Measurements from ENCODE around the gene SAMSN1. TPM values are rescaled to one million over a fixed set of nuclear protein-coding genes. Genes with fewer than 3 reads are reported as not detected.

SAMSN1 gene
- total and polyA plus RNA-seq, 2 of the 8 experiments (the other 6 are each of a cell fraction or from before 2014, with no cell fraction given): 0.50 to 3.0 TPM

DNA sequence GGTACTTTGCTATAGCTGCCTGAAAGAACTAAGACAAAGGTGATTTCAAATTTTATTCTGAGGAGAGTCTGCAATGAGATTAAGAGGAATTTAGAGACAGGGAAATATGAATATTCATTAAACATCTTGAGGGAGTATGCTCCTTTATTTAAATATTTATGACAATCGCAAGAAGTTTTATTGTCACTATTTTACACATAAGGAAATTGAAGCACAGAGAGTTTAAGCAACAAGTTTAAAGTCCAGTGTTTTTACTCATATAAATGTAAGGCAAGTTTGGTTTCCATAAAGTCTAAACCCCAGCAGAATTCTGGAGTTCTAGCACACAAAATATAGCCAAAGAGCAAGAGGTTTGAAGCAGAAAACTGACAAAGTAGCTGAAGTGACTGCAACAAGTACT is 49.3 kb upstream of the SAMSN1 start:
- Histone ChIP-seq H2BK120ac (replicated peaks; ENCODE audit: low read depth, low read length) (no peak overlapping the region), H2AFZ (ENCODE audit: low read length) (no peak overlapping the region), H2BK12ac (ENCODE audit: low read depth, low read length) (no peak overlapping the region), H3K27me3 (replicated peaks in 1 of 4; ENCODE audit: control insufficient read depth in 3 of 4, extremely low read depth in 1 of 4, insufficient read depth in 3 of 4, low read length in 3 of 4) (no peaks in the 10 kb centered on the region), H3K9ac (replicated peaks in 1 of 4; ENCODE audit: extremely low read depth in 1 of 4, low read depth in 3 of 4, low read length in 3 of 4) (no peak overlapping the region), H3K79me2 (ENCODE audit: control insufficient read depth in 1 of 2, insufficient read depth in 2 of 2, low read length in 2 of 2) (no peaks in the 10 kb centered on the region), H3K4ac (replicated peaks; ENCODE audit: insufficient read length, low read depth, low read length) (no peak overlapping the region), H2BK15ac (ENCODE audit: low read length) (no peak overlapping the region), H3K56ac (replicated peaks; ENCODE audit: insufficient read length, low read depth, low read length) (no peak overlapping the region), H2BK5ac (ENCODE audit: low read depth, low read length) (no peak overlapping the region), H4K91ac (replicated peaks; ENCODE audit: insufficient read length, low read length) (no peak overlapping the region), H4K8ac (ENCODE audit: extremely low read depth, insufficient read depth, low read length) (no peak overlapping the region), H3K23me2 (ENCODE audit: low read depth, low read length) (no peaks in the 10 kb centered on the region), H4K5ac (ENCODE audit: insufficient read length, low read depth, low read length) (no peak overlapping the region), H3K36me3 (ENCODE audit: control insufficient read depth in 2 of 4, insufficient read depth in 4 of 4, low read length in 3 of 4) (no peaks in the 10 kb centered on the region; a peak in 1 of 8 replicates), H3K14ac (ENCODE audit: insufficient read length) (no peak overlapping the region), H3K23ac (ENCODE audit: insufficient read length) (no peak overlapping the region), H2AK5ac (ENCODE audit: low read depth, low read length) (no peak overlapping the region), H3K18ac (ENCODE audit: extremely low read depth, low read length) (no peak overlapping the region), H3K27ac (ENCODE audit: low read depth, low read length) (no peak overlapping the region), H3K4me2 (ENCODE audit: insufficient read depth in 1 of 2, low read depth in 2 of 2, low read length in 2 of 2) (no peak overlapping the region), H2BK20ac (ENCODE audit: low read length) (no peak overlapping the region), H4K20me1 (replicated peaks in 1 of 2; ENCODE audit: control insufficient read depth in 1 of 2, insufficient read depth in 2 of 2, low read length in 2 of 2) (no peaks in the 10 kb centered on the region), H3K4me3 (ENCODE audit: extremely low read depth in 1 of 4, insufficient read depth in 2 of 4, low read depth in 3 of 4, low read length in 4 of 4) (no peak overlapping the region), H3K9me3 (ENCODE audit: insufficient read depth in 2 of 2, low read depth in 1 of 2, low read length in 1 of 2) (peaks cover 0 to 3% of the 10 kb centered on the region in 2 experiments; a peak in 2 of 4 replicates), H3K79me1 (ENCODE audit: low read depth, low read length) (no peaks in the 10 kb centered on the region), H3K4me1 (replicated peaks in 1 of 4; ENCODE audit: control insufficient read depth in 3 of 4, insufficient read depth in 4 of 4, low read length in 3 of 4) (no peaks in the 10 kb centered on the region)
- ChIA-PET CTCF (ENCODE audit: partially characterized antibody) (no interaction called here), POLR2A (ENCODE audit: partially characterized antibody) (no interaction called here)
- 87% methylated on average over 1 of the region's 1 CpG; no CpG with 5 or more reads in 1 of the 2 experiments for WGBS, 2 experiments (ENCODE audit: extremely low coverage in 1 of 2, insufficient coverage in 1 of 2, insufficient read length in 1 of 2, insufficient replicate concordance in 2 of 2, low coverage in 1 of 2, low lambda C conversion rate in 2 of 2, missing lambda C conversion rate in 1 of 2)
- DNase-seq (ENCODE audit: low read depth in 1 of 2, low spot score in 2 of 2) (no peak), FAIRE-seq (no peak)
- TF ChIP-seq POLR2AphosphoS5 (IDR thresholded peaks at IDR 0.05; ENCODE audit: low read depth, low read length): no peak
- no peak for TF ChIP-seq MAFK (IDR thresholded peaks at IDR 0.05; ENCODE audit: low read depth, low read length)
- no peak for TF ChIP-seq SP1 (IDR thresholded peaks at IDR 0.05; ENCODE audit: low read depth, low read length)
- TF ChIP-seq SP2 (IDR thresholded peaks at IDR 0.05; ENCODE audit: low read length): no peak
- TF ChIP-seq POLR2A (IDR thresholded peaks at IDR 0.05; ENCODE audit: control extremely low read depth in 1 of 2, low read depth in 2 of 2, low read length in 2 of 2): no peak
- TF ChIP-seq, protein P1, sequence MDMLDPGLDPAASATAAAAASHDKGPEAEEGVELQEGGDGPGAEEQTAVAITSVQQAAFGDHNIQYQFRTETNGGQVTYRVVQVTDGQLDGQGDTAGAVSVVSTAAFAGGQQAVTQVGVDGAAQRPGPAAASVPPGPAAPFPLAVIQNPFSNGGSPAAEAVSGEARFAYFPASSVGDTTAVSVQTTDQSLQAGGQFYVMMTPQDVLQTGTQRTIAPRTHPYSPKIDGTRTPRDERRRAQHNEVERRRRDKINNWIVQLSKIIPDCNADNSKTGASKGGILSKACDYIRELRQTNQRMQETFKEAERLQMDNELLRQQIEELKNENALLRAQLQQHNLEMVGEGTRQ (IDR thresholded peaks at IDR 0.05; ENCODE audit: low read length): no peak
- no peak for TF ChIP-seq POU5F1 (IDR thresholded peaks at IDR 0.05; ENCODE audit: low read depth, low read length)
- no peak for TF ChIP-seq KDM5A (IDR thresholded peaks at IDR 0.05; ENCODE audit: low read length)
- TF ChIP-seq SIX5 (IDR thresholded peaks at IDR 0.05; ENCODE audit: low read depth, low read length): no peak
- TF ChIP-seq BACH1 (IDR thresholded peaks at IDR 0.05; ENCODE audit: low read length): no peak
- TF ChIP-seq PHF8 (conservative IDR thresholded peaks at IDR 0.05; ENCODE audit: low read depth, low read length): no peak
- TF ChIP-seq CTBP2 (IDR thresholded peaks at IDR 0.05; ENCODE audit: borderline replicate concordance, insufficient read depth, insufficient read length, low read length): no peak
- TF ChIP-seq NRF1 (IDR thresholded peaks at IDR 0.05; ENCODE audit: low read depth, low read length): no peak
- no peak for TF ChIP-seq JUND (IDR thresholded peaks at IDR 0.05; ENCODE audit: low read length)
- TF ChIP-seq BCL11A (IDR thresholded peaks at IDR 0.05; ENCODE audit: low read depth in 2 of 2, low read length in 2 of 2): no peak
- TF ChIP-seq SRF (IDR thresholded peaks at IDR 0.05; ENCODE audit: low read depth, low read length): no peak

Data from H1 (cell line).